Panc1 (cell line): Measurements from ENCODE around the gene COL4A2.

Experiments
- POLR2AphosphoS5 ChIP-seq: IDR thresholded peaks from 2 replicates; pipeline ENCODE4 v1.6.1; 2012; ENCODE audit warnings: mild to moderate bottlenecking, low read depth, low read length, moderate library complexity
- TF ChIP-seq, protein P1 (sequence below): fragments of 450-650 bp; IDR thresholded peaks from 2 replicates; pipeline ENCODE4 v1.5.1; 2017; ENCODE audit warnings: mild to moderate bottlenecking

DNA sequence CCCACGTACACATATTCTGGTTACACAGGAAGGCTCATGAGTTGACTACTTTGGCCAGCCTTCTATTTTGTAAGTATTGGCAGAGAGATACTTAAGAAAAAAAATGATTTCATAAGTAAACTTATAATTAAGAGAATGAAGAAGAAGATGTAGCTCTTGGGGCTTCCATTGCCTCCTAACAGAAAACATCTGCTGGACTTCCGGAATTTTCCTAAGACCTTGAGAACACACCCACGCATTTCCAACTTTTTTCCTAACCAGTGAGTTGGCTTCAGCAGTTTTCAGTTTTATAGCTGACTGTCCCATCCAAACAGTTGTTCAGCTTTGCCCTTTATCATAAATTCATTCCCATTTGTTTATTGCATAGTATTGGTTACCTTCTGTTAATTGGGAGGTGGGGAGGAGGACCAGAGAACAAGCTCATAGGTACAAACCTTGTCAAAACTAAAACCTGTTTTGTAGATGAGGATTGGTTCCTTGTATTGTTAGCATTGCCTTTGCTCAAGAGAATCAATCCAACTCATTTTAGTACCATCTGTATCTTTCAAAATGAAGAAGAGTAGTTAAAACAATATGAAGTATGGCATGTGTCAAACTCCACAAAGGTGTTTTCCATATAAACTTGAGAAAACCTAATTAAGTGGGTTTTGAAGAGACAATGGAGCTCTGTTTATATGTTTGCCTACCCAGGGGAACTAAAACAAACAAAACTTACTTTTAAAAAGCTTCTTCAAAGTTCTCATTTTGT, 93.9 kb downstream of the COL4A2 start:
- TF ChIP-seq POLR2AphosphoS5, result no peak
- TF ChIP-seq, protein P1, sequence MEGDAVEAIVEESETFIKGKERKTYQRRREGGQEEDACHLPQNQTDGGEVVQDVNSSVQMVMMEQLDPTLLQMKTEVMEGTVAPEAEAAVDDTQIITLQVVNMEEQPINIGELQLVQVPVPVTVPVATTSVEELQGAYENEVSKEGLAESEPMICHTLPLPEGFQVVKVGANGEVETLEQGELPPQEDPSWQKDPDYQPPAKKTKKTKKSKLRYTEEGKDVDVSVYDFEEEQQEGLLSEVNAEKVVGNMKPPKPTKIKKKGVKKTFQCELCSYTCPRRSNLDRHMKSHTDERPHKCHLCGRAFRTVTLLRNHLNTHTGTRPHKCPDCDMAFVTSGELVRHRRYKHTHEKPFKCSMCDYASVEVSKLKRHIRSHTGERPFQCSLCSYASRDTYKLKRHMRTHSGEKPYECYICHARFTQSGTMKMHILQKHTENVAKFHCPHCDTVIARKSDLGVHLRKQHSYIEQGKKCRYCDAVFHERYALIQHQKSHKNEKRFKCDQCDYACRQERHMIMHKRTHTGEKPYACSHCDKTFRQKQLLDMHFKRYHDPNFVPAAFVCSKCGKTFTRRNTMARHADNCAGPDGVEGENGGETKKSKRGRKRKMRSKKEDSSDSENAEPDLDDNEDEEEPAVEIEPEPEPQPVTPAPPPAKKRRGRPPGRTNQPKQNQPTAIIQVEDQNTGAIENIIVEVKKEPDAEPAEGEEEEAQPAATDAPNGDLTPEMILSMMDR, result no peak
